ENCODE results near the gene CBFA2T3. TPM values are rescaled to one million over a fixed set of nuclear protein-coding genes. Genes with fewer than 3 reads are reported as not detected.

Gene CBFA2T3
- total and polyA plus RNA-seq, 2 of the 13 experiments (the other 11 are each of a cell fraction or from before 2014, with no cell fraction given), result 0.05 TPM; not detected in 1

DNA sequence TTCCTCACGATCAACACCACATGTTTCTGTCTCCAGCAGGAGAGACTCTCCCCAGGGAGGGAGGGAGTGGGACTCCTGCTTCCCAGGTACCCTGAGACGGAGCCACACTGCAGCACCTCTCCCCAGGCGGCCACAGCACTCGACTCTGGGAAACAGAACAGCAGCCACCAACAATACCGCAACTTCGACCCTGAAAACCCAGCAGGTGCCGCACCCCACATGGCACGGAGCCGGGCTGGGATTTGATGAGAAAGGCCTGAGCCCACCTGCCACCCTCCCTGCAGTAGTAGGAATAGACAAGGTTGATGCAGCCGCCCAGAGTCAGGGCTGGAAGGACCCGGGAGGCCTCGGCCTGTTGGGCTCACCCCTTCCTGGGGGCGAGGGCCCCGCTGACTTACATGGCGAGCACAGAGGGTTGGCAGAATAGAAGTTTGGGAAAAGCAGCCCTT, 134.7 kb downstream of the CBFA2T3 start:
- H3K9ac ChIP-seq (ENCODE audit: insufficient read depth, low read depth, low read length), result no peak overlapping the region
- WGBS (ENCODE audit: low lambda C conversion rate), result 85% methylated on average over 11 of the region's 15 CpGs
- no peak overlapping the region for H3K4me2 ChIP-seq (ENCODE audit: low read depth, low read length)
- no peak for ATAC-seq
- no peaks in the 10 kb centered on the region for H4K20me1 ChIP-seq (ENCODE audit: insufficient read depth, low read length)
- in situ Hi-C loops (cut with HindIII; ENCODE audit: extremely low pct_ligation_motif_present, low pct_unique_long_range_greater_than_20kb), result no loop called here
- intact Hi-C loops (cut with micrococcal nuclease; ENCODE audit: unreplicated experiment), result no loop called here
- DNase-seq (ENCODE audit: low spot score), result no peak
- H3K36me3 ChIP-seq (replicated peaks in 1 of 2; ENCODE audit: control insufficient read depth in 1 of 2, insufficient read depth in 2 of 2, low read length in 2 of 2), result no peaks in the 10 kb centered on the region; a peak in 1 of 5 replicates
- H2AFZ ChIP-seq (ENCODE audit: low read length), result no peak overlapping the region
- no peak overlapping the region for H3K27ac ChIP-seq (ENCODE audit: extremely low read length, insufficient read depth, low read length)
- no peaks in the 10 kb centered on the region for H3K9me3 ChIP-seq (ENCODE audit: low read length)
- H3K4me3 ChIP-seq (replicated peaks in 1 of 3; ENCODE audit: insufficient read depth in 1 of 3, low read depth in 2 of 3, low read length in 3 of 3), result no peak overlapping the region
- H3K79me2 ChIP-seq (ENCODE audit: insufficient read depth, low read length), result no peaks in the 10 kb centered on the region
- no TSS peak for BruUV-seq (replicated peaks)
- CTCF ChIA-PET (ENCODE audit: low intra/inter-chr PET ratio, low total read pairs), result no interaction called here
- no peaks in the 10 kb centered on the region for H3K4me1 ChIP-seq (ENCODE audit: insufficient read depth, low read length)
- no peak for TF ChIP-seq ZNF224 (CRISPR knock-in tag; IDR thresholded peaks at IDR 0.05)
- no peak for TF ChIP-seq ARID3A (IDR thresholded peaks at IDR 0.05; ENCODE audit: low read depth, low read length)
- TF ChIP-seq ZNF337 (CRISPR knock-in tag; IDR thresholded peaks at IDR 0.05; ENCODE audit: borderline replicate concordance, low read depth), result no peak
- TF ChIP-seq POLR2G (IDR thresholded peaks at IDR 0.05; ENCODE audit: low read depth, low read length), result no peak
- no peak for TF ChIP-seq TBX2 (CRISPR knock-in tag; IDR thresholded peaks at IDR 0.05; ENCODE audit: borderline replicate concordance)
- no peak for TF ChIP-seq ETV5 (CRISPR knock-in tag; IDR thresholded peaks at IDR 0.05; ENCODE audit: borderline replicate concordance)
- no peak for TF ChIP-seq ZNF720 (CRISPR knock-in tag; IDR thresholded peaks at IDR 0.05)
- no peak for TF ChIP-seq ZFP36L2 (CRISPR knock-in tag; IDR thresholded peaks at IDR 0.05)
- TF ChIP-seq RBFOX2 (IDR thresholded peaks at IDR 0.05; ENCODE audit: low read depth, low read length), result no peak
- TF ChIP-seq ZNF512 (CRISPR knock-in tag; IDR thresholded peaks at IDR 0.05), result no peak
- TF ChIP-seq ZNF367 (CRISPR knock-in tag; IDR thresholded peaks at IDR 0.05; ENCODE audit: borderline replicate concordance), result no peak
- TF ChIP-seq ARID5B (CRISPR knock-in tag; IDR thresholded peaks at IDR 0.05), result no peak
- H3K27me3 ChIP-seq (ENCODE audit: control insufficient read depth in 1 of 2, insufficient read depth in 2 of 2, low read length in 2 of 2), result no peaks in the 10 kb centered on the region
- POLR2A ChIA-PET, result no interaction called here
- no peak for FAIRE-seq

All from HepG2 (cell line).